GM19438 (cell line): ENCODE data around the gene TMEM108.

Source experiments
- ATAC-seq: cut with Tn5 transposase; IDR thresholded peaks from one replicate; pipeline ENCODE4 v1.9.1; 2021; ENCODE audit warnings: low read depth; ENCODE audit not compliant: unreplicated experiment

The TMEM108 gene

GRCh38 chr3:133269393-133269792 lies 231.2 kb downstream of the TMEM108 start:
- ATAC-seq = no peak

GRCh38 chr3:133270631-133271030 lies 232.4 kb downstream of the TMEM108 start:
- no peak for ATAC-seq

GRCh38 chr3:133271042-133271441 lies 232.9 kb downstream of the TMEM108 start:
- no peak for ATAC-seq

GRCh38 chr3:133271539-133271938 lies 233.3 kb downstream of the TMEM108 start:
- no peak for ATAC-seq

- no peak for ATAC-seq
Measured at GRCh38 chr3:133273346-133273745, 235.2 kb downstream of the TMEM108 start.

- no peak for ATAC-seq
Measured at GRCh38 chr3:133274477-133274876, 236.3 kb downstream of the TMEM108 start.

GRCh38 chr3:133276594-133276993 lies 238.4 kb downstream of the TMEM108 start:
- ATAC-seq = no peak

GRCh38 chr3:133277813-133278212 lies 239.6 kb downstream of the TMEM108 start:
- ATAC-seq = no peak

- no peak for ATAC-seq
Measured at GRCh38 chr3:133278260-133279043, 240.3 kb downstream of the TMEM108 start.

GRCh38 chr3:133280586-133280985 lies 242.4 kb downstream of the TMEM108 start:
- no peak for ATAC-seq

- ATAC-seq = no peak
Measured at GRCh38 chr3:133282236-133282635, 244.0 kb downstream of the TMEM108 start.

GRCh38 chr3:133283958-133284807 lies 246.0 kb downstream of the TMEM108 start:
- no peak for ATAC-seq

- no peak for ATAC-seq
Measured at GRCh38 chr3:133289322-133289721, 251.1 kb downstream of the TMEM108 start.

- ATAC-seq = no peak
Measured at GRCh38 chr3:133292296-133292695, 254.1 kb downstream of the TMEM108 start.

GRCh38 chr3:133293397-133294110 lies 255.4 kb downstream of the TMEM108 start:
- no peak for ATAC-seq

- ATAC-seq = no peak
Measured at GRCh38 chr3:133294253-133294652, 256.1 kb downstream of the TMEM108 start.

GRCh38 chr3:133295199-133295901 lies 257.2 kb downstream of the TMEM108 start:
- ATAC-seq = no peak

- no peak for ATAC-seq
Measured at GRCh38 chr3:133295944-133296917, 258.0 kb downstream of the TMEM108 start.

- no peak for ATAC-seq
Measured at GRCh38 chr3:133296981-133297380, 258.8 kb downstream of the TMEM108 start.
